WTC11 (cell line): ENCODE results near the gene SHC3.

Source experiments
- TF ChIP-seq, protein P1 (sequence below): sonication (generic); formaldehyde crosslinking; IDR thresholded peaks from 2 replicates; pipeline ENCODE4 v1.8.1; 2022; ENCODE audit warnings: mild to moderate bottlenecking, missing genetic modification reagents, moderate library complexity, borderline replicate concordance
- TF ChIP-seq, protein P2 (sequence below): sonication (generic); formaldehyde crosslinking; IDR thresholded peaks from 2 replicates; pipeline ENCODE4 v1.8.1; 2022; ENCODE audit warnings: low read depth, missing genetic modification reagents, borderline replicate concordance
- TF ChIP-seq, protein P3 (sequence below): sonication (generic); formaldehyde crosslinking; IDR thresholded peaks from 2 replicates; pipeline ENCODE4 v1.8.0; 2023; ENCODE audit warnings: mild to moderate bottlenecking, missing genetic modification reagents
- TF ChIP-seq, protein P4 (sequence below): fragments of 200-600 bp; IDR thresholded peaks from 2 replicates; pipeline ENCODE4 v1.8.0; 2022; ENCODE audit warnings: antibody characterized with exemption

DNA sequence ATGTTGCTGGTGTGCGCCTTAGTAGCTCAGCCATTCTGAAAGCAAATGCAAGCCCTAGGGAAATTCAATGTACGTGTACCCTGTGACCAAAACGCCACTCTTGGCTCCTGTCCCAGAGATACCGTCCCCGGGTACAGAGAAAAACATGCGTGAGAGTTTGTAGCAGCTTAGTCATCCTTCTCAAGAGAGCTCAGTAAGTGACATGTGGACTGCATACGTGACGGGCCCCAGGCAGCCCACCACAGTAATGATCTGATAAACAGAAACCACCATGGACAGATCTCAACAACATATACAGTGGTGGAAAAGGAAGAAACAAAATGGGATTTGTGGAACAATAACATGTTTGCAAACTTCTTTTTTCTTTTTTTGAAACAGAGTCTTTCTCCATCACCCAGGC is 142.2 kb downstream of the SHC3 start:
- TF ChIP-seq, protein P1, sequence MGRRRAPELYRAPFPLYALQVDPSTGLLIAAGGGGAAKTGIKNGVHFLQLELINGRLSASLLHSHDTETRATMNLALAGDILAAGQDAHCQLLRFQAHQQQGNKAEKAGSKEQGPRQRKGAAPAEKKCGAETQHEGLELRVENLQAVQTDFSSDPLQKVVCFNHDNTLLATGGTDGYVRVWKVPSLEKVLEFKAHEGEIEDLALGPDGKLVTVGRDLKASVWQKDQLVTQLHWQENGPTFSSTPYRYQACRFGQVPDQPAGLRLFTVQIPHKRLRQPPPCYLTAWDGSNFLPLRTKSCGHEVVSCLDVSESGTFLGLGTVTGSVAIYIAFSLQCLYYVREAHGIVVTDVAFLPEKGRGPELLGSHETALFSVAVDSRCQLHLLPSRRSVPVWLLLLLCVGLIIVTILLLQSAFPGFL = no peak
- TF ChIP-seq, protein P2, sequence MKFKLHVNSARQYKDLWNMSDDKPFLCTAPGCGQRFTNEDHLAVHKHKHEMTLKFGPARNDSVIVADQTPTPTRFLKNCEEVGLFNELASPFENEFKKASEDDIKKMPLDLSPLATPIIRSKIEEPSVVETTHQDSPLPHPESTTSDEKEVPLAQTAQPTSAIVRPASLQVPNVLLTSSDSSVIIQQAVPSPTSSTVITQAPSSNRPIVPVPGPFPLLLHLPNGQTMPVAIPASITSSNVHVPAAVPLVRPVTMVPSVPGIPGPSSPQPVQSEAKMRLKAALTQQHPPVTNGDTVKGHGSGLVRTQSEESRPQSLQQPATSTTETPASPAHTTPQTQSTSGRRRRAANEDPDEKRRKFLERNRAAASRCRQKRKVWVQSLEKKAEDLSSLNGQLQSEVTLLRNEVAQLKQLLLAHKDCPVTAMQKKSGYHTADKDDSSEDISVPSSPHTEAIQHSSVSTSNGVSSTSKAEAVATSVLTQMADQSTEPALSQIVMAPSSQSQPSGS (CRISPR knock-in tag) = no peak
- TF ChIP-seq, protein P3, sequence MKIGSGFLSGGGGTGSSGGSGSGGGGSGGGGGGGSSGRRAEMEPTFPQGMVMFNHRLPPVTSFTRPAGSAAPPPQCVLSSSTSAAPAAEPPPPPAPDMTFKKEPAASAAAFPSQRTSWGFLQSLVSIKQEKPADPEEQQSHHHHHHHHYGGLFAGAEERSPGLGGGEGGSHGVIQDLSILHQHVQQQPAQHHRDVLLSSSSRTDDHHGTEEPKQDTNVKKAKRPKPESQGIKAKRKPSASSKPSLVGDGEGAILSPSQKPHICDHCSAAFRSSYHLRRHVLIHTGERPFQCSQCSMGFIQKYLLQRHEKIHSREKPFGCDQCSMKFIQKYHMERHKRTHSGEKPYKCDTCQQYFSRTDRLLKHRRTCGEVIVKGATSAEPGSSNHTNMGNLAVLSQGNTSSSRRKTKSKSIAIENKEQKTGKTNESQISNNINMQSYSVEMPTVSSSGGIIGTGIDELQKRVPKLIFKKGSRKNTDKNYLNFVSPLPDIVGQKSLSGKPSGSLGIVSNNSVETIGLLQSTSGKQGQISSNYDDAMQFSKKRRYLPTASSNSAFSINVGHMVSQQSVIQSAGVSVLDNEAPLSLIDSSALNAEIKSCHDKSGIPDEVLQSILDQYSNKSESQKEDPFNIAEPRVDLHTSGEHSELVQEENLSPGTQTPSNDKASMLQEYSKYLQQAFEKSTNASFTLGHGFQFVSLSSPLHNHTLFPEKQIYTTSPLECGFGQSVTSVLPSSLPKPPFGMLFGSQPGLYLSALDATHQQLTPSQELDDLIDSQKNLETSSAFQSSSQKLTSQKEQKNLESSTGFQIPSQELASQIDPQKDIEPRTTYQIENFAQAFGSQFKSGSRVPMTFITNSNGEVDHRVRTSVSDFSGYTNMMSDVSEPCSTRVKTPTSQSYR = no peak
- TF ChIP-seq, protein P4, sequence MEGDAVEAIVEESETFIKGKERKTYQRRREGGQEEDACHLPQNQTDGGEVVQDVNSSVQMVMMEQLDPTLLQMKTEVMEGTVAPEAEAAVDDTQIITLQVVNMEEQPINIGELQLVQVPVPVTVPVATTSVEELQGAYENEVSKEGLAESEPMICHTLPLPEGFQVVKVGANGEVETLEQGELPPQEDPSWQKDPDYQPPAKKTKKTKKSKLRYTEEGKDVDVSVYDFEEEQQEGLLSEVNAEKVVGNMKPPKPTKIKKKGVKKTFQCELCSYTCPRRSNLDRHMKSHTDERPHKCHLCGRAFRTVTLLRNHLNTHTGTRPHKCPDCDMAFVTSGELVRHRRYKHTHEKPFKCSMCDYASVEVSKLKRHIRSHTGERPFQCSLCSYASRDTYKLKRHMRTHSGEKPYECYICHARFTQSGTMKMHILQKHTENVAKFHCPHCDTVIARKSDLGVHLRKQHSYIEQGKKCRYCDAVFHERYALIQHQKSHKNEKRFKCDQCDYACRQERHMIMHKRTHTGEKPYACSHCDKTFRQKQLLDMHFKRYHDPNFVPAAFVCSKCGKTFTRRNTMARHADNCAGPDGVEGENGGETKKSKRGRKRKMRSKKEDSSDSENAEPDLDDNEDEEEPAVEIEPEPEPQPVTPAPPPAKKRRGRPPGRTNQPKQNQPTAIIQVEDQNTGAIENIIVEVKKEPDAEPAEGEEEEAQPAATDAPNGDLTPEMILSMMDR = no peak
